ENCODE measurements around the gene TTC7B.
A peak's percentile ranks its signal among the peaks of the same experiment; 100 is the strongest.

Gene TTC7B

DNA sequence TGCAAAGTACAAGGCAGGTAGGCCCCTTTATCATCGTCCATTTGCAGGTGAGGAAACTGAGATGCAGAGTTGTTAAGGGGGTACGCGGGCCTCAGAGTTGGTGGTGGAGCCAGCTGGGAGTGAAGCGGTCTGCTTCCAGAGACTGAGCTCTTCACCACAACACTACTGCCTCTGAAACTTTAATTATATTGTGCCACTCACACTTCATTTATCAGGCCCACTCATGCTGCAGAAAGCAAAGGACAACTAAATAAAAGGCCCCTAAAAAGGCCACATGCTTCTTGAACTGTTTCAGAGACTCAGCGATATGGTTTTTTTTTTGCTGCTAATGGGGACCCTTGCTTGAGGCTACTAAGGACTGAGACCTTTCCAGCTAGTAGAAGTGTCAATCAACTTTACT lies 153.1 kb downstream of the TTC7B start:
- H3K4me3 ChIP-seq (replicated peaks in 1 of 2; ENCODE audit: low read depth in 2 of 2, low read length in 2 of 2): no peak overlapping the region
- no peak for TF ChIP-seq CTCF (IDR thresholded peaks at IDR 0.05; ENCODE audit: low read depth, low read length)
- DNase-seq (ENCODE audit: low read depth in 2 of 2): no peak

GRCh38 chr14:90661866-90662265 lies 154.4 kb downstream of the TTC7B start:
- DNase-seq (ENCODE audit: low read depth in 2 of 2): no peak
- no peak for TF ChIP-seq CTCF (IDR thresholded peaks at IDR 0.05; ENCODE audit: low read depth, low read length)
- no peak overlapping the region for H3K4me3 ChIP-seq (replicated peaks in 1 of 2; ENCODE audit: low read depth in 2 of 2, low read length in 2 of 2)

DNA sequence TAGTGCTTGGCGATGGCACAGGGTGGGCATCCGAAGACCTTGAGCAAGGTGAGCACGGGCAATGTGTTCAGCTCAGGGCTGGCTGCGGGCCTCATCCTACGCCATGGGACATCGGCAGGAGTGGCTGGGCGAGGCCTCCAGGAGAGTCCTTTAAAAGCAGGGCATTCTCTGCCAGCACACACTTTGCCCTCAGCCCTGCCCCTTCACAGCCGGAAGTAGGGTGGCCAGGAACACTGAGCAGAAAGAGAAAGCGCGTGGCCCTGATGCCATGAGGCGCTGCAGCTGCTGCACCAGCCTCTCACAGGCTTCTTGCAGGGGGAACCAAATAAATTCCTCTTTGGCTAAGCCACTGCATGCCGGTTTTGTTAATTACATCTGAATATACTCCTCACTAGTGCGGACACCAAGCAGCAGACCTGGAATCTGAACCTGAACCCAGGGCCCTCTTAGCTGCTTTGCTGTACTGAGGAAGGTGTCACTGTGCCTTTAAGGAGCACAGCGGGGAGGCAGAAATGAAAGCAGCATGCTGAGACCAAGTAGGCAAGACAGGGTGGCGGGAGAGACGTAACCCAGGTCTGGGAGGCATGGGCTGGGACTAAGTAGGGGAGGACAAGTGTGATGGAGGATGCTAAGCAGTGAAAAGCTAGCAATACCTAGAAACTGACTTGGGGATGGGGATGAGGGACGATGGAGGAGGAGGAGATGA lies 155.2 kb downstream of the TTC7B start:
- no peak overlapping the region for H3K4me3 ChIP-seq (replicated peaks in 1 of 2; ENCODE audit: low read depth in 2 of 2, low read length in 2 of 2)
- DNase-seq (ENCODE audit: low read depth in 2 of 2): no peak

GRCh38 chr14:90659156-90659555 lies 157.1 kb downstream of the TTC7B start:
- DNase-seq (ENCODE audit: low read depth in 2 of 2): no peak
- no peak for TF ChIP-seq CTCF (IDR thresholded peaks at IDR 0.05; ENCODE audit: low read depth, low read length)
- H3K4me3 ChIP-seq (replicated peaks in 1 of 2; ENCODE audit: low read depth in 2 of 2, low read length in 2 of 2): no peak overlapping the region

More for the DNA sequence above, 155.2 kb downstream of the TTC7B start:
- TF ChIP-seq CTCF (IDR thresholded peaks at IDR 0.05; ENCODE audit: low read depth, low read length): no peak

- no peak for TF ChIP-seq CTCF (IDR thresholded peaks at IDR 0.05; ENCODE audit: low read depth, low read length)
- H3K4me3 ChIP-seq (replicated peaks in 1 of 2; ENCODE audit: low read depth in 2 of 2, low read length in 2 of 2): no peak overlapping the region
- DNase-seq (ENCODE audit: low read depth in 2 of 2): peak; percentile 48 to 62
Measured at GRCh38 chr14:90658541-90658967, 157.7 kb downstream of the TTC7B start.

DNA sequence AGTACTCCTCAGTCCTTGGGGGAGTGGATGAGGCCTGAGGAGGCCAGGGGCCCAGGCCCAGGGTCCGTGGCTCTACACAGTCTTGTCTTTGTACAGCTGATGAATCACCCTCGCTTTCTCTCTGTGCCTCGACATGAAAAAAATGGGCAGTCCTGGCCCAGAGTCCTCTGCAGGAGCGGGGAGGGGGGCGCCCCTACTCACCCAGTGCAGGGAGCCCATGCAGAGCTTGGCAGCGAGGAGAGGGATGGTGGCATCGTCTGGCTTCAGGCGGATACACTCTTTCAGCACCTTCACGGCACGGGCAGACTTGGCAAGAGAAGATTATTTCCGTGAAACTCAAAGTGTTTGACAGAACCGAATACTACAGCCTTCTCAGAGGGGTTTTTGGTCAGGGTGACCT lies 159.3 kb downstream of the TTC7B start:
- H3K4me3 ChIP-seq (replicated peaks in 1 of 2; ENCODE audit: low read depth in 2 of 2, low read length in 2 of 2): no peak overlapping the region
- no peak for TF ChIP-seq CTCF (IDR thresholded peaks at IDR 0.05; ENCODE audit: low read depth, low read length)
- DNase-seq (ENCODE audit: low read depth in 2 of 2): no peak

DNA sequence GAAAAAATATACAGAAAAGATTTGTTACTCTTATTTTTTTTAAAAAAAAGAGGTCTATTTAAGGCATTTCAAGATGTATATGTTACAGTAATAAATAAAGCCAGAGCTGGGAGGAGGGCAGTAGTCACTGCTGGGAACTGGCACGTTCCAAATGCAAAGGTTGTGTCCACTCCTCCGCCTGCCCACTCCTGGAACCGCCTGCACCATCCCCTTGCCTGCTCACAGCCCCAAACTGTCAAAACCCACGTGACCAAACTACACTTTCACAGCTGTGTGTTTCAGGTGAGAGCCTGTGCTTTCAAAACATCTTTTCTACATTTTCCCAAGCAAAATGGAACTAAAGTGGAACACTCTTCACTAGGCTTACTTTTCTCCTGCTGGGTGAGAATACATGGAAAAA lies 160.4 kb downstream of the TTC7B start:
- H3K4me3 ChIP-seq (replicated peaks in 1 of 2; ENCODE audit: low read depth in 2 of 2, low read length in 2 of 2): no peak overlapping the region
- DNase-seq (ENCODE audit: low read depth in 2 of 2): no peak
- no peak for TF ChIP-seq CTCF (IDR thresholded peaks at IDR 0.05; ENCODE audit: low read depth, low read length)
